H1 (cell line): ENCODE data around the gene LCLAT1. TPM values are rescaled to one million over a fixed set of nuclear protein-coding genes. Genes with fewer than 3 reads are reported as not detected.

Source experiments
- CTCF ChIA-PET: fragments of 300-600 bp; sonication (Branson Sonifier 250); formaldehyde crosslinking; loops from one replicate; lab custom pipeline; 2021; ENCODE audit not compliant: partially characterized antibody; lab: Charles Lee
- POLR2A ChIA-PET: fragments of 300-600 bp; sonication (Branson Sonifier 250); formaldehyde crosslinking; loops from one replicate; lab custom pipeline; 2021; ENCODE audit warnings: inconsistent platforms; ENCODE audit not compliant: partially characterized antibody; lab: Charles Lee
- DNase-seq, 2 experiments: peaks; one replicate each; pipeline versions ENCODE4 v3.0.0 to v3.0.0-alpha.2; 2010 to 2022; ENCODE audit warnings: low spot score in 2 of 2, low read depth in 1 of 2, mixed read lengths in 1 of 2
- FAIRE-seq: peaks from 2 replicates; lab custom pipeline; 2011; peaks lifted over from hg19 to GRCh38; lab: Jason Lieb, UNC
- H2AFZ ChIP-seq: 2 replicates; pipeline ENCODE4 v1.8.1; 2012; ENCODE audit warnings: low read length, inconsistent platforms
- H2AK5ac ChIP-seq: 2 replicates; pipeline ENCODE4 v1.6.1; 2013; ENCODE audit warnings: low read depth, low read length
- H2BK120ac ChIP-seq: replicated peaks from 2 replicates; pipeline ENCODE3; 2013; ENCODE audit warnings: low read depth, low read length, inconsistent platforms
- H2BK12ac ChIP-seq: 2 replicates; pipeline ENCODE4 v1.6.1; 2013; ENCODE audit warnings: low read depth, low read length
- H2BK15ac ChIP-seq: 2 replicates; pipeline ENCODE4 v1.6.1; 2013; ENCODE audit warnings: low read length
- H2BK20ac ChIP-seq: 2 replicates; pipeline ENCODE4 v1.6.1; 2013; ENCODE audit warnings: low read length
- H2BK5ac ChIP-seq: 2 replicates; pipeline ENCODE4 v1.6.1; 2013; ENCODE audit warnings: low read depth, low read length
- H3K14ac ChIP-seq: 2 replicates; pipeline ENCODE4 v1.6.1; 2013; ENCODE audit warnings: inconsistent platforms; ENCODE audit not compliant: insufficient read length
- H3K18ac ChIP-seq: 2 replicates; pipeline ENCODE4 v1.6.1; 2013; ENCODE audit warnings: low read length; ENCODE audit errors: extremely low read depth
- H3K23ac ChIP-seq: 2 replicates; pipeline ENCODE4 v1.6.1; 2013; ENCODE audit warnings: inconsistent platforms; ENCODE audit not compliant: insufficient read length
- H3K23me2 ChIP-seq: 2 replicates; pipeline ENCODE4 v1.6.1; 2013; ENCODE audit warnings: low read depth, low read length
- H3K27ac ChIP-seq: 2 replicates; pipeline ENCODE4 v1.6.1; 2011; ENCODE audit warnings: low read depth, low read length, inconsistent platforms
- H3K27me3 ChIP-seq, 4 experiments: replicated peaks in 1 of 4; 1 replicate in 1 of 4; 2 replicates in 3 of 4; pipeline versions ENCODE4 v1.6.1 to v1.8.1; 2011 to 2013; ENCODE audit warnings: low read length in 3 of 4, mild to moderate bottlenecking in 3 of 4, inconsistent platforms in 2 of 4, mixed read lengths in 2 of 4, moderate library complexity in 1 of 4; ENCODE audit not compliant: control insufficient read depth in 3 of 4, insufficient read depth in 3 of 4; ENCODE audit errors: extremely low read depth in 1 of 4
- H3K36me3 ChIP-seq, 4 experiments: 2 replicates each; pipeline versions ENCODE4 v1.6.1 to v1.8.1; 2011 to 2013; ENCODE audit warnings: mild to moderate bottlenecking in 4 of 4, low read length in 3 of 4, moderate library complexity in 2 of 4, control low read depth in 1 of 4, inconsistent platforms in 1 of 4; ENCODE audit not compliant: insufficient read depth in 4 of 4, control insufficient read depth in 2 of 4
- H3K4ac ChIP-seq: replicated peaks from 2 replicates; pipeline ENCODE3; 2013; ENCODE audit warnings: low read length, low read depth, mixed read lengths, inconsistent platforms; ENCODE audit not compliant: insufficient read length
- H3K4me1 ChIP-seq, 4 experiments: replicated peaks in 1 of 4; 1 replicate in 1 of 4; 2 replicates in 3 of 4; pipeline versions ENCODE4 v1.6.1 to v1.8.1; 2011 to 2013; ENCODE audit warnings: low read length in 3 of 4, inconsistent platforms in 2 of 4, mixed read lengths in 1 of 4; ENCODE audit not compliant: insufficient read depth in 4 of 4, control insufficient read depth in 3 of 4
- H3K4me2 ChIP-seq, 2 experiments: 2 replicates each; pipeline versions ENCODE4 v1.6.1 to v1.8.1; 2011 to 2013; ENCODE audit warnings: low read depth in 2 of 2, low read length in 2 of 2, control low read depth in 1 of 2, inconsistent platforms in 1 of 2, mild to moderate bottlenecking in 1 of 2; ENCODE audit not compliant: insufficient read depth in 1 of 2
- H3K4me3 ChIP-seq, 4 experiments: fragments of 200-600, 300-600 bp in 1 of 4; sonication (generic), shearing (Covaris generic), sonication (Bioruptor Twin) in 1 of 4; 2 replicates each; pipeline versions ENCODE4 v1.5.1 to v1.8.1; 2011 to 2016; ENCODE audit warnings: low read length in 4 of 4, low read depth in 3 of 4, control low read depth in 2 of 4, inconsistent platforms in 2 of 4, mild to moderate bottlenecking in 2 of 4, mixed read lengths in 1 of 4, moderate library complexity in 1 of 4; ENCODE audit not compliant: insufficient read depth in 2 of 4; ENCODE audit errors: extremely low read depth in 1 of 4
- H3K56ac ChIP-seq: replicated peaks from 2 replicates; pipeline ENCODE3; 2013; ENCODE audit warnings: low read depth, mild to moderate bottlenecking, mixed read lengths, low read length, inconsistent platforms; ENCODE audit not compliant: insufficient read length
- H3K79me1 ChIP-seq: 2 replicates; pipeline ENCODE4 v1.6.1; 2013; ENCODE audit warnings: low read depth, low read length, control low read depth
- H3K79me2 ChIP-seq, 2 experiments: 2 replicates each; pipeline versions ENCODE4 v1.6.1 to v1.8.1; 2012 to 2013; ENCODE audit warnings: low read length in 2 of 2, mild to moderate bottlenecking in 2 of 2, inconsistent platforms in 1 of 2; ENCODE audit not compliant: insufficient read depth in 2 of 2, control insufficient read depth in 1 of 2
- H3K9ac ChIP-seq, 4 experiments: replicated peaks in 1 of 4; 1 replicate in 1 of 4; 2 replicates in 3 of 4; pipeline versions ENCODE4 v1.6.1 to v1.8.1; 2011 to 2013; ENCODE audit warnings: low read depth in 3 of 4, low read length in 3 of 4, control low read depth in 2 of 4, mild to moderate bottlenecking in 2 of 4, moderate library complexity in 2 of 4, inconsistent platforms in 1 of 4; ENCODE audit errors: extremely low read depth in 1 of 4
- H3K9me3 ChIP-seq, 2 experiments: 2 replicates each; pipeline versions ENCODE4 v1.6.1 to v1.8.1; 2012 to 2013; ENCODE audit warnings: mild to moderate bottlenecking in 2 of 2, moderate library complexity in 2 of 2, control low read depth in 1 of 2, inconsistent platforms in 1 of 2, low read depth in 1 of 2, low read length in 1 of 2, mixed read lengths in 1 of 2; ENCODE audit not compliant: insufficient read depth in 2 of 2
- H4K20me1 ChIP-seq, 2 experiments: replicated peaks in 1 of 2; 2 replicates each; pipeline versions ENCODE3 to v1.8.1; 2011 to 2013; ENCODE audit warnings: inconsistent platforms in 2 of 2, low read length in 2 of 2, mild to moderate bottlenecking in 1 of 2; ENCODE audit not compliant: insufficient read depth in 2 of 2, control insufficient read depth in 1 of 2
- H4K5ac ChIP-seq: 2 replicates; pipeline ENCODE4 v1.6.1; 2013; ENCODE audit warnings: low read length, low read depth, mixed read lengths, inconsistent platforms; ENCODE audit not compliant: insufficient read length
- H4K8ac ChIP-seq: 2 replicates; pipeline ENCODE4 v1.8.0; 2013; ENCODE audit warnings: mild to moderate bottlenecking, moderate library complexity, low read length, inconsistent platforms; ENCODE audit not compliant: insufficient read depth; ENCODE audit errors: extremely low read depth
- H4K91ac ChIP-seq: replicated peaks from 2 replicates; pipeline ENCODE3; 2013; ENCODE audit warnings: low read length, mixed read lengths, inconsistent platforms; ENCODE audit not compliant: insufficient read length
- CTCF ChIP-seq, 3 experiments: IDR thresholded peaks; 1 replicate in 2 of 3; 2 replicates in 1 of 3; pipeline versions ENCODE4 v1.5.1 to v1.6.1; 2011; ENCODE audit warnings: low read length in 3 of 3, mild to moderate bottlenecking in 3 of 3, inconsistent platforms in 2 of 3, low read depth in 1 of 3, moderate library complexity in 1 of 3; ENCODE audit not compliant: insufficient read depth in 1 of 3; ENCODE audit errors: control extremely low read depth in 1 of 3
- RAD21 ChIP-seq, 2 experiments: IDR thresholded peaks in 1 of 2; conservative IDR thresholded peaks in 1 of 2; 2 replicates each; pipeline ENCODE4 v1.6.1; 2011; ENCODE audit warnings: low read depth in 2 of 2, low read length in 2 of 2, improper control_type of control experiment in 1 of 2, inconsistent platforms in 1 of 2, mild to moderate bottlenecking in 1 of 2, moderate library complexity in 1 of 2
- SP4 ChIP-seq: IDR thresholded peaks from 2 replicates; pipeline ENCODE4 v1.6.1; 2012; ENCODE audit warnings: low read length, inconsistent platforms
- WGBS, 2 experiments: shearing (Covaris generic) in 1 of 2; methylation state at CpG; one replicate each; pipeline versions ENCODE4 v1.1.6 to v1.1.7; 2013 to 2015; ENCODE audit warnings: low lambda C conversion rate in 2 of 2, mixed read lengths in 2 of 2, inconsistent platforms in 1 of 2, low coverage in 1 of 2, missing lambda C conversion rate in 1 of 2; ENCODE audit not compliant: insufficient replicate concordance in 2 of 2, insufficient coverage in 1 of 2, insufficient read length in 1 of 2; ENCODE audit errors: extremely low coverage in 1 of 2, missing lambda C conversion rate in 1 of 2; 5-methylcytosine and 5-hydroxymethylcytosine counted together
- polyA plus RNA-seq, 7 experiments: library from polyadenylated mRNA; depleted of rRNA in 3 of 7; stranded (reverse) in 5 of 7; unstranded in 2 of 7; fragments of >200 nt in 5 of 7; fragments of 200-250 nt in 2 of 7; gene quantifications; 1 replicate in 5 of 7; 2 replicates in 1 of 7; 4 replicates in 1 of 7; pipeline versions ENCODE4 v1.2.1 to v1.2.3, GENCODE V29; 2011 to 2013; ENCODE audit warnings: missing spikeins in 2 of 7, mixed read lengths in 2 of 7
- total RNA-seq: library from RNA; stranded (reverse); fragmentation: NEBNext Ultra II Directional; extraction: Animal tissue kit (Norgen Biotek cat#: 25700); gene quantifications from 2 replicates; pipeline ENCODE4 v1.2.1, GENCODE V29; 2021

LCLAT1 gene
- total and polyA plus RNA-seq, 2 of the 8 experiments (the other 6 are each of a cell fraction or from before 2014, with no cell fraction given): 7.6 to 22.0 TPM

- Histone ChIP-seq H3K9me3 (no peaks in the 10 kb centered on the region), H3K79me1 (no peaks in the 10 kb centered on the region), H3K14ac (no peak overlapping the region), H3K27ac (no peak overlapping the region), H2BK120ac (no peak overlapping the region), H4K91ac (no peak overlapping the region), H3K4me3 (no peak overlapping the region), H3K18ac (no peak overlapping the region), H3K4me1 (no peaks in the 10 kb centered on the region), H4K8ac (no peak overlapping the region), H3K4me2 (no peak overlapping the region), H3K27me3 (no peaks in the 10 kb centered on the region), H2BK15ac (no peak overlapping the region), H4K20me1 (no peaks in the 10 kb centered on the region), H2BK20ac (no peak overlapping the region), H3K56ac (no peak overlapping the region), H3K23ac (no peak overlapping the region), H2AFZ (no peak overlapping the region), H4K5ac (no peak overlapping the region)
- 90% methylated on average over 2 of the region's 2 CpGs; no CpG with 5 or more reads in 1 of the 2 experiments for WGBS, 2 experiments
- DNase-seq: peak in 1 of 2 experiments; percentile 56
- TF ChIP-seq SP4 (no peak), RAD21 (IDR thresholded peaks at IDR 0.05 in 1 of 2, conservative IDR thresholded peaks at IDR 0.05 in 1 of 2; ENCODE audit: low read depth in 2 of 2, low read length in 2 of 2) (peak; percentile 34 to 48; a peak in 2 of 4 replicates), CTCF (IDR thresholded peaks at IDR 0.05; ENCODE audit: control extremely low read depth in 1 of 3, insufficient read depth in 1 of 3, low read depth in 1 of 3, low read length in 3 of 3) (peak; percentile 47 to 65 (median 58))
- TF ChIP-seq, all 59 proteins: peak for 2
- Histone ChIP-seq H2BK12ac (no peak overlapping the region), H2AK5ac (no peak overlapping the region), H3K4ac (no peak overlapping the region), H2BK5ac (no peak overlapping the region), H3K79me2 (no peaks in the 10 kb centered on the region), H3K23me2 (no peaks in the 10 kb centered on the region), H3K9ac (no peak overlapping the region), H3K36me3 (no peaks in the 10 kb centered on the region)
- no peak for FAIRE-seq
- POLR2A ChIA-PET: no interaction called here
- CTCF ChIA-PET: interaction anchor here (0.7 to 13.9 kb wide), 22 partner anchors 8 to 750 kb away, joined by 3 to 217 read pairs (median 4); no protein-coding TSS in a partner anchor
Observed at GRCh38 chr2:30686000-30686399, 239.0 kb downstream of the LCLAT1 start.
